DND-41 (cell line): ENCODE measurements around the gene SMPDL3B.

Source experiments
- EZH2 ChIP-seq: IDR thresholded peaks from 3 replicates; pipeline ENCODE4 v1.6.1; 2012; ENCODE audit warnings: borderline replicate concordance, low read depth, mild to moderate bottlenecking, moderate library complexity, low read length, inconsistent platforms; ENCODE audit not compliant: severe bottlenecking
- TF ChIP-seq, protein P1 (sequence below): IDR thresholded peaks from 2 replicates; pipeline ENCODE4 v1.5.1; 2012; ENCODE audit warnings: borderline replicate concordance, low read length, moderate library complexity, mild to moderate bottlenecking; ENCODE audit not compliant: poor library complexity, severe bottlenecking; ENCODE audit errors: extremely low read depth

DNA sequence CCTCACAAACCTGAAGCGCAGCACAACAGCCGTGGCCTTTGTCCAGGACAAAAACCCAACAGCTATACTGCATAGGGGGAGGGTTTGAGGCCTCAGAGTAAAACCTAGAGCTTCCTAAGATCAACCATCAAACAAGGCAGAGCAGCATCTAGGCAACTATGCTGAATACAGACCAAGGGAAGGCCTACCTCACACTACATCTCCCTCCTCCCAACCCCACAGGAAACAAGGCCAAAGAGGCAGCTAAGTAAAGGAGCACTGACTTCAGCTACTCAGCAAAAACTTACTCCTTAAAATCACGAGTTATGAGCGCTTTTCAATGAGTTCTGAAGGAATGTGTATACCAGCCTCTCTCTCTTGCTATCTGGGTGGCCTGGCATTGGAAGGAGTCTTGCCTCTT, 37.3 kb downstream of the SMPDL3B start:
- TF ChIP-seq EZH2, result no peak
- TF ChIP-seq, protein P1, sequence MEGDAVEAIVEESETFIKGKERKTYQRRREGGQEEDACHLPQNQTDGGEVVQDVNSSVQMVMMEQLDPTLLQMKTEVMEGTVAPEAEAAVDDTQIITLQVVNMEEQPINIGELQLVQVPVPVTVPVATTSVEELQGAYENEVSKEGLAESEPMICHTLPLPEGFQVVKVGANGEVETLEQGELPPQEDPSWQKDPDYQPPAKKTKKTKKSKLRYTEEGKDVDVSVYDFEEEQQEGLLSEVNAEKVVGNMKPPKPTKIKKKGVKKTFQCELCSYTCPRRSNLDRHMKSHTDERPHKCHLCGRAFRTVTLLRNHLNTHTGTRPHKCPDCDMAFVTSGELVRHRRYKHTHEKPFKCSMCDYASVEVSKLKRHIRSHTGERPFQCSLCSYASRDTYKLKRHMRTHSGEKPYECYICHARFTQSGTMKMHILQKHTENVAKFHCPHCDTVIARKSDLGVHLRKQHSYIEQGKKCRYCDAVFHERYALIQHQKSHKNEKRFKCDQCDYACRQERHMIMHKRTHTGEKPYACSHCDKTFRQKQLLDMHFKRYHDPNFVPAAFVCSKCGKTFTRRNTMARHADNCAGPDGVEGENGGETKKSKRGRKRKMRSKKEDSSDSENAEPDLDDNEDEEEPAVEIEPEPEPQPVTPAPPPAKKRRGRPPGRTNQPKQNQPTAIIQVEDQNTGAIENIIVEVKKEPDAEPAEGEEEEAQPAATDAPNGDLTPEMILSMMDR, result no peak
